Measurements from ENCODE around the gene SIK3.

- TF ChIP-seq POLR2A (IDR thresholded peaks at IDR 0.05; ENCODE audit: extremely low read depth, insufficient read length) = no peak
- TF ChIP-seq CTCF (IDR thresholded peaks at IDR 0.05; ENCODE audit: low read depth, low read length) = no peak
Measured at GRCh38 chr11:116950210-116950609, 148.0 kb downstream of the SIK3 start.
